ENCODE measurements around the gene TSPAN13.

TSPAN13 gene

GRCh38 chr7:16753102-16753931, at the start of gene TSPAN13:
TSPAN13 (plus strand) TSS chr7:16753755; CDS start chr7:16753968, 213 bp downstream.
- DNase-seq, result peak; percentile 99

DNA sequence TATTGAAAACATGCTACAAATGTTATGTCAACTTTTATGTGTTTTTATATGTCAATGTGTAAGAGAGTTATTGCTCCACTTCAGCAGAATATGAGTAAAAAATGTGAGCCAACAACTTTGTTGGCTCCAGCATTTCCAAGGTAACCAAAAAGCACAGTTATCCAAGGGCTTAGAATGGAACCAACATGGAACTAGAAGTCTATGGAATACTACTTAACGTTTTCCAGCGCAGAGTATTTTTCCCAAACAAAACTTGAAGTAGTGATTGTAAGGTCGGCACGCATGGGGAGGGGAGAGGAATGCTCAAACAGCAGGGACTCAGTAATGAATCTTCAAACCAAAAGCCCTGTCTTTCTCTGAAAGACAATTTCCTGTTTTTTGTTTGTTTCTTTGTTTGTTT, 45.0 kb upstream of the TSPAN13 start:
- no peak for DNase-seq

GRCh38 chr7:16708980-16709379, 44.6 kb upstream of the TSPAN13 start:
- DNase-seq, result peak; percentile 28

DNA sequence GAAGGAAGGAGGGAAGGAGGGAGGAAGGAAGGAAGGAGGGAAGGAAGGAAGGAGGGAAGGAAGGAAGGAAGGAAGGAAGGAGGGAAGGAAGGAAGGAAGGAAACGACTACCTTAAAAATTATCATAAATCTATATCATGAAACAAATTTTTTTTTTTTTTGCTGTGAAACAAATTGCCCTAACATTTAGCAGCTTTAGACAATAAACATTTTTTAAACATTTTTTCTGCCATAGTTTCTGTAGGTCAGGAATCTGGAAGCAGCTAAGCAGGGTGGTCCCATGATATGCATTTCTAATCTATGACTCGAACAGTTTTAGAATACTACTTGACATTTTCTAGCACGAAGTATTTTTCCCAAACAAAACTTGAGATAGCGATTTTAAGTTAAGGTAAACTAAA, 42.9 kb upstream of the TSPAN13 start:
- DNase-seq, result no peak

DNA sequence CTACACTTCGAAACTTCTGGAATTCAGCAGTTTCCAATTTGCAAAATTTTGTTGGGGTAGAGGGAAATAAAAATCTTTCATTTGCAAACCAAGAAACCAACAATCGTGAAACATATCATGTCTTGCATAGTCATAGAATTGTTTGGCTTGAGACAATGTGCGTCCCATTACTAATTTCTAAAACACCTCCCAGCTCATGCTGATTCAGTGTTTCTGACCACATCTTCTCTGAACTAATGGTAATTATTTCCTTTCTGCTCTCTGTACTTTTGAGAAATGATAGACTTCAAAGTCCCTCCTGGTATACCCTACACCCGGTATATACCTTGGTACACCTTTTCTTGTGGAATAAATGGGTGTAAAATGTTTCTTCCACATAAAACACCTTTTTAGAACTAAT, 41.8 kb upstream of the TSPAN13 start:
- DNase-seq, result no peak

DNA sequence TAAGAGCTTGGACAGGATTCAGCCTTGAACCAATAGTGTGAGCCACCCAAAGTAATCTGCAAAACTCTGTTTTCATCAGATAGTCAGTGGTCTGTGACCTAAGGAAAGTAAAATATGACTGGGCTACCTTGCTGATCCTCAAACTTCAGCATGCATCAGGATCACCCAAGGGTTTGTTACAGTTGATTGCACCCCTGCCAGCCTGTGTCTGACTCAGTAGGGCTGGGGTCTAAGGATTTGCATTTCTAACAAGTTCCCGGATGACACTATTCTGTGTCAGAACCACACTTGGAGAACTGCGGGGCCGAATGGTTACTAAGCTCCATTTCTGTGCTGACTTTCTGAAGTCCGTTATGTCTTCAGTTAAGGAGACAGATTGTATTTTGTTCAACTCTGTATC, 40.6 kb upstream of the TSPAN13 start:
- no peak for DNase-seq

- no peak for DNase-seq
Measured at GRCh38 chr7:16715928-16716327, 37.6 kb upstream of the TSPAN13 start.

DNA sequence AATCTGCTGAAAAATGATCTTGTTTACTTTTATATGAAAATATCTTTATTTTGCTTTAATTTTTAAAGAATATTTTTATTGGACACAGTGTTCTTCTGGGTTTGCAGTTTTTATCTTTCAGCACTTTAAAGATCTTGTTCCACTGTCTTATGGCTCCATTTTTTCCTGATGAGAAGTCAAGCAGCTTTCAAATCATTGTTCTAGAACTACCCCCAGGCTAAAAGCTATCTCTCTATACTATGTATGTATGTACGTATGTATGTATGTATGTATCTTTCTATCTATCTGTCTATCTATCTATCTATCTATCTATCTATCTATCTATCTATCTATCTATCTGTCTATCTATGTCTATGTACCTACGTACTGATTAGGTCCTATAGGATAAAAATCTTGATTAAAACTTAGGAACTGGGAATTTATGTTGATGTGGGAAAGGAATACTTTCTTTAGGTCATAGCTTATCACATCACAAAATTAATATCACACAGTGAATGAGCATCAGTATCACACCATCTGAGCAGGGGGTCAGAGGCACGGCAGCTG, 35.4 kb upstream of the TSPAN13 start:
- DNase-seq, result no peak

DNA sequence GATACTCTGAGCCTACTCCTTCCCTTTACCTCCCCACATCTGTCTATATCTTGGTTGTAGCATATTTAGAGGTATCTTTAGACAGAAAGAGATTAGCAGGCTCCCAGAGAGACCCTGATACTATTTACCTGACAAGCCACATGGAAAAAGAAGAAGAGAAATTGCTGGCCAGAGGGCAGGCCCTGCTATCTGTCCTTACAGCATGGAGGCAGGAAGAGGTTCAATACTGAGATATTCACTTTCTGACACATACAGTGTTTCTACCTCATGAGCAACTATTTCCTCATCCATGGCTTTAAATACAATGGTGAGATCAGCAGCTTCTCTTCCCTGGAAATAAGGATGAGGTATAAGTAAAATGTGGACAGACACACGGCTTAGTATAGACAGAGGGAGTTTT, 33.9 kb upstream of the TSPAN13 start:
- DNase-seq, result peak; percentile 15

DNA sequence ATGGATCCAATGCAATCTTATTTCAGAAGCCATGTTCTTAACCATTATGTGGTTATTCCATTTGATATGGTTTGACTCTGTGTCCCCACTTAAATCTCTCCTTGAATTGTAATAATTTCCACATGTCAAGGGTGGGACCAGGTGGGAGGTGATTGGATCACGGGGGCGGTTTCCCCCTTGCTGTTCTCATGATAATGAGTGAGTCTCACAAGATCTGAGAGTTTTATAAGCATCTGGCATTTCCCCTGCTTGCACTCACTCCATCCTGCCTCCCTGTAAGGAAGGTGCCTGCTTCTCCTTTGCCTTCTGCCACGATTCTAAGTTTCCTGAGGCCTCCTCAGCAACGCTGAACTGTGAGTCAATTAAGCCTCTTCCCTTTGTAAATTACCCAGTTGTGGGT, 32.0 kb upstream of the TSPAN13 start:
- DNase-seq, result no peak

- no peak for DNase-seq
Measured at GRCh38 chr7:16724344-16724743, 29.2 kb upstream of the TSPAN13 start.

- peak; percentile 58 for DNase-seq
Measured at GRCh38 chr7:16726189-16726588, 27.4 kb upstream of the TSPAN13 start.

DNA sequence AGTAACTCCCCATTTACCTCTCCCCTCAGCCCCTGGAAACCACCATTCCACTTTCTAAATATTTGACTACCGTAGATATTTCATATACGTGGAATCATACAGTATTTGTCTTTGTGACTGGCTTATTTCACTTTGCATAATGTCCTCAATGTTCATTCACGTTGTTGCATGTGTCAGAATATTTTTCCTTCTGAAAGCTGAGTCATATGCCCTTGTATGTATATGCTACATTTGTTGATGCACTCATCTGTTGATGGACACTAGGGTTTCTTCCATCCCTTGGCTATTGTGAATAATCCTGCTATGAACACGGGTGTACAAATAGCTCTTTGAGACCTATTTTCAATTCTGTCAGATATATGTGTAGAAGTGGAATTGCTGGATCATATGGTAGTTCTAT, 25.8 kb upstream of the TSPAN13 start:
- peak; percentile 45 for DNase-seq

DNA sequence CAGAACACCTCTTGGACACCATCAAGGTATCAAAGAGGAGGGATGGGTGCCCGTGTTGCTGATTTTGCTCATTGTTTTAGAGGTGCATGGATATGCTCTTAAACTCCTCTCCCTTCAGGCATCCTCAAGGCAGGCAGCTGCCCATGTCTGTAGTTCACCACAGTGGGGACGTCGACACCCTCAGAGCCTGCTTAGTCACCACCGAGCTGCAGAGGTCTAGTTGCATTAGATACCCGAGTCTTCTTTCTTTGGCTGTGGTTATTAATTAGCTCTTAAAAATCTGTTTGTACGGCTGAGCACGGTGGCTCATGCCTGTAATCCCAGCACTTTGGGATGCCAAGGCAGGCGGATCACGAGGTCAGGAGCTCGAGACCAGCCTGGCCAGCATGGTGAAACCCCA, 24.7 kb upstream of the TSPAN13 start:
- DNase-seq, result no peak

- no peak for DNase-seq
Measured at GRCh38 chr7:16729541-16729940, 24.0 kb upstream of the TSPAN13 start.

DNA sequence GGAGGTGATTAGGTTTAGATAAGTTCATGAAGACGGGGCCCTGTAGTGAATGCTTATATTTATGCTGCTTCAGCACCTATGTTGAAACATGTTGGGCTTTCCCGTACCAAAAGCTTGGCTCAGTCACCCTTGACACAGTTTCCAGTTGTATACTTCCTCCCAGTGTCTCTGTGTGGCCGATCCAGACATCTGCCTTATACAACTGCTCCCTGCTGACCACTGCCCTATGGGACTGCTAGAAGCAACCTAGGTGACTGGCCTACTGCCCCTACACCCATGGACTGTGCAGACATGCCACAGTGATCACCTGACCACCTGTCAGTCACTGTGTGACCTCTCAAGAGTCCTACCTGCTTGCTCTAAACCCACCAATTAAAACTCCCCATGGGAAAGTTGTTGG, 22.6 kb upstream of the TSPAN13 start:
- no peak for DNase-seq

GRCh38 chr7:16732828-16733227, 20.7 kb upstream of the TSPAN13 start:
- DNase-seq, result no peak

DNA sequence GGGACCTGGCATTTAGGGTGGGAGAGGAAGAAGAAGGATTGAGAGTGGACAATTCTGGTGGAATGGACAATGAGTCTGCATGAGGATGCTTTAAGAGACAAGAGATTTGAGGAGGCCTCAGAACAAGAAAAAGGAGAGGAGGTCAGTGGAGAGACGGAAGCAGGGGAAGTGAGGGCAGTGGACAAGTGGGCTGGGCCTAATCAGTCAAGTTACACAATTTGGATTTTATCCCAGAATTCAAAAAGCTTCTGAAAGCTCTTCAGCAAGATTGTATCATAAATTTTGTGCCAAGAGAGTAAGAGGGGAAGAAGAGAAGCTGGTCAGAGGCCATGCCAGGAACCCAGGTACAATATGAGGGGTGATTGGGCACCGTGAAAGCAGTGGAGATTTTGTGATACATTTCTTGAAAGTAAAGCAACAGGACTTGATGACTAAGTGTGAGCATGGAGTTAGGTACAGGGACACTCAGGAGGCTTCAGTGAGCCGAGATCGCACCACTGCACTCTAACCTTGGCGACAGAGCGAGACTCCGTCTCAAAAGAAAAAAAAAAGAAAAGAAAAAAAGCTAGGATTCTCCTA, 19.3 kb upstream of the TSPAN13 start:
- DNase-seq, result no peak

GRCh38 chr7:16735020-16735419, 18.5 kb upstream of the TSPAN13 start:
- DNase-seq, result no peak

GRCh38 chr7:16738011-16738688, 15.4 kb upstream of the TSPAN13 start:
- DNase-seq, result no peak

DNA sequence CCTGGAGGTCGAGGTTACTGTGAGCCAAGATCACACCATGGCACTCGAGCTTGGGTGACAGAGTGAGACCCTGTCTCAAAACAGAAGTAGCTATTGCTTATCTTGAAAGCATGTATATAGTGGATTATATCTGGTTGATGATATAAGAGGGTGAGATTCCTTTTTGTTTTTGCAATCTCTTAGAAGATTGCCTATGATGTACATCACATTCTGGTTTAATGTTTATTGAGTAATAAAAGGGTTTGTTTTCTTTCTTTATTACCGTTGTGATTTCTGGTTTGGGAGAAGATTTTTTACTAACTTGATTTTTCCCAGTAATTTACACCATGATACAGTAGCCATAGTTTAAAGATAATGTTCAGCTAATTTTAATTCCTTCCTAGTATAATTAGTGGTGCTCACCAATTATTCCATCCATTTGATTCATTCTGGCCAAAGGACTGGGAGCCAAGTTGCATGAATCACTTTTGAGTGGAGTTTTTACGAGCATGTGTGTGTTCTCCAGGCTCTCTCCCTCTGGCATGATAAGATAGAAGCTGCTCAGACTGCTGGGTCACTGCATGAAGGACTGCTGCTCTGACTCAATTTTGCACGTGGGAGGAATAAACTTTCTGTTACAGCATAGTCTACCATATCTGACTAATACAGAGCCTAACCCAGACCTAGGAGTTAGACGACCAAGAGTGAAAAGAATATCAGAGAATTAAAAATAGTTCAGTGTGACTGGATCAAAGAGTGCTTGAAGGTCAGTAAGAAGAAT, 13.5 kb upstream of the TSPAN13 start:
- no peak for DNase-seq

DNA sequence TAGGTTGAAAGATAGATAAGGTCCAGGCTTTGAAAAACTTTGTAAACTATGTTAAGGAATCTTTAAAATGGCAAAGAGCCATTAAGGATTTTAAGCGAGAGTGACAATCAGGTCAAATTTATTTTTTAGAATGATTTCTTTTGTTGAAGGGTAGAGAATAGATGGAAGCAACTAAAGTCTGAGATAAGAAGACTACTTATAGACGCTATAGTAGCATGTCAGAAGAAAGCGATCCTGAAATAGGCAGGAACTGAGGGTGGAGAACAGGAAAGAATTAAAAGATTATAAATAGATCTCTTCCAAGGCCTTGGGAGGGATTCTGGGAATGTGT, 13.0 kb upstream of the TSPAN13 start:
- DNase-seq, result no peak

GRCh38 chr7:16740996-16741395, 12.6 kb upstream of the TSPAN13 start:
- no peak for DNase-seq

Data from DMS53 (cell line).